ENCODE data around the gene ALKBH5. TPM values are rescaled to one million over a fixed set of nuclear protein-coding genes. Genes with fewer than 3 reads are reported as not detected.
A peak's percentile ranks its signal among the peaks of the same experiment; 100 is the strongest.

ALKBH5 gene
- total and polyA plus RNA-seq, 10 of the 15 experiments (the other 5 are each of a cell fraction or from before 2014, with no cell fraction given): 13.7 to 99.9 (median 52.4) TPM

DNA sequence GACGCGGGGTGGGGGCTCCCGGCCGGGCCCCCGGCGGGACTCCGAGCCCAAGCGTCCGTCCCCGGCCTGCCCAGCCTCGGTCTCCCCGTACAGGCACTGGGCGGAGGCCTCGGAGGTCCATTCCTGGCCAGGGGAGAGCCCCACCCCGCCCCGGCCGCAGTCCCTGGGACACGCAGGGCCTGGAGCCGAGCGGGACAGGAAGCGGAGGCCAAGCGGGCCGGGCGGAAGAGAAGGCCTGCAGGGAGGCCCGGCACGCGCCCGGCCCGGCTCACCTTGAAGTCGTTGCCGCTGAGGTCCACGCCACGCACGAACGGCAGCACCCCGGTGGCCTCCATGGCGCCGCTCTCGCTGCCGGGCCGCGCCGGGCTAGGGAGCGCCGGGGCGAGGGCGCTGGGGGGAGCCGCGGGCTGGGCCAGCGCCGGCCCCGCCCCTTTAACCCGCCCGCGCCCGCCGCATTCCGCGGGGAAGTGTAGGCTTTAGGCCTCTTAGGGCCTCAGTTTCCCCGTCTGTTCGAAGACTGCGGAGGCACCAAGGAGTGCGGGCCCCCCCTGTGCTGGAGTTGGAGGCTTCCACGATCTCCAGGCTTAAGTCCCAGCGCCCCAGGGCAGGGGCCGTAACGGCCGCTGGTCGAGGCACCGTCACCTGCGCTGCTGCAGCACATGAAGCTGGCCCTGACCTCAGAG, 74.9 kb downstream of the ALKBH5 start, which contains the start of gene FLII (continued):
- TF ChIP-seq CTCF (IDR thresholded peaks at IDR 0.05 in 2 of 3, conservative IDR thresholded peaks at IDR 0.05 in 1 of 3; ENCODE audit: control insufficient read depth in 2 of 3, extremely low read depth in 1 of 3, insufficient read depth in 1 of 3, low read depth in 3 of 3, low read length in 3 of 3) (no peak), PKNOX1 (IDR thresholded peaks at IDR 0.05) (no peak), KDM1A (IDR thresholded peaks at IDR 0.05; ENCODE audit: borderline replicate concordance) (no peak), IRF5 (IDR thresholded peaks at IDR 0.05; ENCODE audit: borderline replicate concordance) (no peak), SMARCA5 (IDR thresholded peaks at IDR 0.05) (peak; percentile 75), ESRRA (IDR thresholded peaks at IDR 0.05; ENCODE audit: low read length) (no peak), MXI1 (IDR thresholded peaks at IDR 0.05; ENCODE audit: low read depth, low read length) (no peak), IKZF2 (IDR thresholded peaks at IDR 0.05) (no peak), STAT1 (conservative IDR thresholded peaks at IDR 0.05) (0 out of 2 replicates have a peak, but pooled peaks have one; percentile 20), CBFB (IDR thresholded peaks at IDR 0.05; ENCODE audit: low read depth) (no peak), DPF2 (IDR thresholded peaks at IDR 0.05) (peak; percentile 68), BCL3 (IDR thresholded peaks at IDR 0.05; ENCODE audit: borderline replicate concordance, insufficient read depth, low read depth, low read length, poor library complexity, severe bottlenecking) (no peak), SPI1 (IDR thresholded peaks at IDR 0.05; ENCODE audit: borderline replicate concordance, insufficient read depth, low read depth, low read length) (no peak), LARP7 (IDR thresholded peaks at IDR 0.05) (peak; percentile 88), NR2C1 (IDR thresholded peaks at IDR 0.05) (peak; percentile 37; the same call in 1 of the 2 replicates), PAX8 (IDR thresholded peaks at IDR 0.05) (no peak), BMI1 (IDR thresholded peaks at IDR 0.05; ENCODE audit: borderline replicate concordance) (no peak), ATF3 (IDR thresholded peaks at IDR 0.05; ENCODE audit: borderline replicate concordance, extremely low read depth, low read depth, low read length) (no peak), FOXM1 (IDR thresholded peaks at IDR 0.05; ENCODE audit: low read depth, low read length) (no peak), KLF5 (IDR thresholded peaks at IDR 0.05; ENCODE audit: partially characterized antibody) (peak; percentile 57)
- TF ChIP-seq, protein P1, sequence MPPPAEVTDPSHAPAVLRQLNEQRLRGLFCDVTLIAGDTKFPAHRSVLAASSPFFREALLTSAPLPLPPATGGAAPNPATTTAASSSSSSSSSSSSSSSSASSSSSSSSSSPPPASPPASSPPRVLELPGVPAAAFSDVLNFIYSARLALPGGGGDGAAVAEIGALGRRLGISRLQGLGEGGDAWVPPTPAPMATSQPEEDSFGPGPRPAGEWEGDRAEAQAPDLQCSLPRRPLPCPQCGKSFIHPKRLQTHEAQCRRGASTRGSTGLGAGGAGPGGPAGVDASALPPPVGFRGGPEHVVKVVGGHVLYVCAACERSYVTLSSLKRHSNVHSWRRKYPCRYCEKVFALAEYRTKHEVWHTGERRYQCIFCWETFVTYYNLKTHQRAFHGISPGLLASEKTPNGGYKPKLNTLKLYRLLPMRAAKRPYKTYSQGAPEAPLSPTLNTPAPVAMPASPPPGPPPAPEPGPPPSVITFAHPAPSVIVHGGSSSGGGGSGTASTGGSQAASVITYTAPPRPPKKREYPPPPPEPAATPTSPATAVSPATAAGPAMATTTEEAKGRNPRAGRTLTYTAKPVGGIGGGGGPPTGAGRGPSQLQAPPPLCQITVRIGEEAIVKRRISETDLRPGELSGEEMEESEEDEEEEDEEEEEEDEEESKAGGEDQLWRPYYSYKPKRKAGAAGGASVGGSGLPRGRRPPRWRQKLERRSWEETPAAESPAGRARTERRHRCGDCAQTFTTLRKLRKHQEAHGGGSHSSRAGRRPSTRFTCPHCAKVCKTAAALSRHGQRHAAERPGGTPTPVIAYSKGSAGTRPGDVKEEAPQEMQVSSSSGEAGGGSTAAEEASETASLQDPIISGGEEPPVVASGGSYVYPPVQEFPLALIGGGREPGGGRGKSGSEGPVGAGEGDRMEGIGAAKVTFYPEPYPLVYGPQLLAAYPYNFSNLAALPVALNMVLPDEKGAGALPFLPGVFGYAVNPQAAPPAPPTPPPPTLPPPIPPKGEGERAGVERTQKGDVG (CRISPR knock-in tag; IDR thresholded peaks at IDR 0.05): no peak

All from GM12878 (cell line).